Left lung (tissue), 10 donors: ENCODE data around the gene SNAP91. TPM values are rescaled to one million over a fixed set of nuclear protein-coding genes. Genes with fewer than 3 reads are reported as not detected.
A peak's percentile ranks its signal among the peaks of the same experiment; 100 is the strongest.

ENCODE experiments used
- ATAC-seq: fragments of 200-7000 bp; cut with Tn5 transposase; one replicate; pipeline ENCODE4 v1.9.1; 2020; ENCODE audit warnings: moderate library complexity
- DNase-seq, 4 donors: peaks; one replicate each; pipeline ENCODE4 v3.0.0-alpha.2; 2013 to 2020
- H3K27ac ChIP-seq, 2 donors: fragments of 200-600 bp; sonication (generic) in 1 of 2; one replicate each; pipeline versions ENCODE4 v1.5.0 to v1.8.0; 2020 to 2021
- H3K27me3 ChIP-seq, 2 donors: fragments of 200-600 bp; sonication (generic) in 1 of 2; one replicate each; pipeline versions ENCODE4 v1.5.0 to v1.8.0; 2020 to 2021
- H3K36me3 ChIP-seq, 2 donors: fragments of 200-600 bp; sonication (generic) in 1 of 2; one replicate each; pipeline versions ENCODE4 v1.5.0 to v1.8.0; 2020 to 2021
- H3K4me1 ChIP-seq, 2 donors: fragments of 200-600 bp; one replicate each; pipeline ENCODE4 v1.8.0; 2021
- H3K4me3 ChIP-seq, 2 donors: fragments of 200-600 bp; sonication (generic) in 1 of 2; one replicate each; pipeline versions ENCODE4 v1.5.0 to v1.8.0; 2020 to 2021; ENCODE audit warnings: mild to moderate bottlenecking in 1 of 2
- H3K9me3 ChIP-seq, 2 donors: fragments of 200-600 bp; sonication (generic) in 1 of 2; one replicate each; pipeline versions ENCODE4 v1.5.0 to v1.8.0; 2020 to 2021
- intact Hi-C, 2 donors: fragments of 100-400 bp; cut with DNase I; formaldehyde crosslinking; loops; one replicate each; pipeline versions ENCODE4 v1.11.2 to v1.14.2; 2022
- polyA plus RNA-seq, 6 donors: library from polyadenylated mRNA; unstranded; fragments of 120-200 nt; gene quantifications; one replicate each; pipeline ENCODE4 v1.2.1, GENCODE V29; 2013; ENCODE audit not compliant: insufficient read length in 6 of 6
- total RNA-seq, 2 donors: library from RNA; stranded (reverse); fragmentation: NEBNext Ultra II Directional; extraction: Animal tissue kit (Norgen Biotek cat#: 25700); gene quantifications; one replicate each; pipeline ENCODE4 v1.2.1, GENCODE V29; 2021
- TF ChIP-seq, protein P1 (sequence below), 2 donors: fragments of 200-600 bp; sonication (generic) in 1 of 2; IDR thresholded peaks; one replicate each; pipeline versions ENCODE4 v1.5.0 to v1.8.0; 2021; ENCODE audit warnings: antibody characterized with exemption in 2 of 2
- donor health status: DM: no; HTN: yes; CAD: no.
- donor health status: DM: no; HTN: no; CAD: no.

Gene SNAP91
- total and polyA plus RNA-seq, 8 donors: 0.05 to 1.5 (median 0.97) TPM

DNA sequence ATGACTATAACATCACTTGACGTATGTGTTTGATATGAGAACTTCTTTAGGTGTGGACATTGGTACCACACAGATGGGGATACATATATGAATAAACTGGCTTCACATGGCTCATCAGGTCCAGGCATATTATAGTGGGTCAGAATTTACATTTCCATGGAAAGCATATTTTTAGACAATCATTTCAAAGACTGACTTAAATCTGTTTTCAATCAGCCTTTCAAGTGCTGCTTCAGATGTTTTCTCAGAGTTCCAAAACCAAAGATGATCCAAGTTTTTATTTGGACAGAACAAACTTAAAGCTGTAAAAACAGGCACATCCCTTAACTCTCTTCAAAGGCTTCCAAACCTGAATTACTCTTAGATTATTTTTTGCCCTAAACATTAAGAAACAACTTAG is 108.4 kb downstream of the SNAP91 start:
- ATAC-seq: no peak
- no peak for DNase-seq
- Histone ChIP-seq H3K27me3 (no peaks in the 10 kb centered on the region), H3K27ac (no peak overlapping the region), H3K36me3 (no peaks in the 10 kb centered on the region), H3K4me1 (no peaks in the 10 kb centered on the region), H3K9me3 (no peaks in the 10 kb centered on the region), H3K4me3 (no peak overlapping the region)
- TF ChIP-seq, protein P1, sequence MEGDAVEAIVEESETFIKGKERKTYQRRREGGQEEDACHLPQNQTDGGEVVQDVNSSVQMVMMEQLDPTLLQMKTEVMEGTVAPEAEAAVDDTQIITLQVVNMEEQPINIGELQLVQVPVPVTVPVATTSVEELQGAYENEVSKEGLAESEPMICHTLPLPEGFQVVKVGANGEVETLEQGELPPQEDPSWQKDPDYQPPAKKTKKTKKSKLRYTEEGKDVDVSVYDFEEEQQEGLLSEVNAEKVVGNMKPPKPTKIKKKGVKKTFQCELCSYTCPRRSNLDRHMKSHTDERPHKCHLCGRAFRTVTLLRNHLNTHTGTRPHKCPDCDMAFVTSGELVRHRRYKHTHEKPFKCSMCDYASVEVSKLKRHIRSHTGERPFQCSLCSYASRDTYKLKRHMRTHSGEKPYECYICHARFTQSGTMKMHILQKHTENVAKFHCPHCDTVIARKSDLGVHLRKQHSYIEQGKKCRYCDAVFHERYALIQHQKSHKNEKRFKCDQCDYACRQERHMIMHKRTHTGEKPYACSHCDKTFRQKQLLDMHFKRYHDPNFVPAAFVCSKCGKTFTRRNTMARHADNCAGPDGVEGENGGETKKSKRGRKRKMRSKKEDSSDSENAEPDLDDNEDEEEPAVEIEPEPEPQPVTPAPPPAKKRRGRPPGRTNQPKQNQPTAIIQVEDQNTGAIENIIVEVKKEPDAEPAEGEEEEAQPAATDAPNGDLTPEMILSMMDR (IDR thresholded peaks at IDR 0.05): no peak
- intact Hi-C loops: no loop called here

GRCh38 chr6:83597511-83597910 is 111.4 kb downstream of the SNAP91 start:
- no peaks in the 10 kb centered on the region for H3K36me3 ChIP-seq
- intact Hi-C loops: no loop called here
- no peak for ATAC-seq

GRCh38 chr6:83597051-83597450 is 111.8 kb downstream of the SNAP91 start:
- H3K9me3 ChIP-seq: no peaks in the 10 kb centered on the region
- intact Hi-C loops: no loop called here
- DNase-seq: peak in 2 of 4 donors; percentile 36 to 59
- H3K4me1 ChIP-seq: no peaks in the 10 kb centered on the region
- ATAC-seq: no peak
- TF ChIP-seq, protein P1 (IDR thresholded peaks at IDR 0.05): no peak
- H3K27ac ChIP-seq: no peak overlapping the region
- no peaks in the 10 kb centered on the region for H3K27me3 ChIP-seq
- no peak overlapping the region for H3K4me3 ChIP-seq
- H3K36me3 ChIP-seq: no peaks in the 10 kb centered on the region

More at GRCh38 chr6:83597511-83597910, 111.4 kb downstream of the SNAP91 start:
- TF ChIP-seq, protein P1 (IDR thresholded peaks at IDR 0.05): no peak
- no peak overlapping the region for H3K4me3 ChIP-seq
- H3K27ac ChIP-seq: no peak overlapping the region
- DNase-seq: no peak
- H3K9me3 ChIP-seq: no peaks in the 10 kb centered on the region
- no peaks in the 10 kb centered on the region for H3K4me1 ChIP-seq
- H3K27me3 ChIP-seq: no peaks in the 10 kb centered on the region

DNA sequence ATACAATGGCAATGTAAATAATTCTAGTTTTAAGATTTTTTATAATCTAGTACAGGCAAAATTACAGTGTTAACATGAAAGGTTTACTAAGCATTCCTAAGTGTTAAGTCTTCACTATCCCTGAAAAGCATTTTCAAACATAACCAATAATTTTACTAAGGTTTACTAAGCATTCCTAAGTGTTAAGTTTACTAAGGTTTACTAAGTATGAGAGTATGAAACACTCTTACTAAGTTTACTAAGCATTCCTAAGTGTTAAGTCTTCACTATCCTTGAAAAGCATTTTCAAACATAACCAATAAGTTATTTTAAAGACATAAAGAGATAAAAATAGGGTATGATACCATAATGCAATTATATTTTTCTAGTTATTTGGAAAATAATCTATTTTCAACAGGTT is 114.0 kb downstream of the SNAP91 start:
- TF ChIP-seq, protein P1 (IDR thresholded peaks at IDR 0.05): no peak
- Histone ChIP-seq H3K4me3 (no peak overlapping the region), H3K4me1 (peaks cover 0 to 3% of the 10 kb centered on the region in 2 donors), H3K27ac (no peak overlapping the region), H3K27me3 (no peaks in the 10 kb centered on the region), H3K9me3 (no peaks in the 10 kb centered on the region), H3K36me3 (no peaks in the 10 kb centered on the region)
- intact Hi-C loops: no loop called here
- ATAC-seq (no peak), DNase-seq (no peak)

- ATAC-seq (no peak), DNase-seq (peak in 1 of 4 donors; percentile 70)
- no peaks in the 10 kb centered on the region for H3K36me3 ChIP-seq
- peaks cover 0 to 3% of the 10 kb centered on the region in 2 donors for H3K4me1 ChIP-seq
- H3K27ac ChIP-seq: no peak overlapping the region
- no peak overlapping the region for H3K4me3 ChIP-seq
- TF ChIP-seq, protein P1 (IDR thresholded peaks at IDR 0.05): no peak
- no peaks in the 10 kb centered on the region for H3K9me3 ChIP-seq
- intact Hi-C loops: no loop called here
- H3K27me3 ChIP-seq: no peaks in the 10 kb centered on the region
These were observed 115.5 kb downstream of the SNAP91 start for GRCh38 chr6:83593395-83593785.
